GM23338 (cell line): ENCODE measurements around the gene REM2.

Experiments used
- EZH2 ChIP-seq: fragments of 200-600 bp; sonication (generic); IDR thresholded peaks from one replicate; pipeline ENCODE4 v1.8.0; 2017; ENCODE audit warnings: antibody characterized with exemption, mild to moderate bottlenecking, low read depth; ENCODE audit not compliant: unreplicated experiment
- EZH2phosphoT487 ChIP-seq: fragments of 200-600 bp; sonication (generic); IDR thresholded peaks from one replicate; pipeline ENCODE4 v1.8.1; 2018; ENCODE audit warnings: antibody characterized with exemption; ENCODE audit not compliant: unreplicated experiment
- POLR2AphosphoS5 ChIP-seq: IDR thresholded peaks from 2 replicates; pipeline ENCODE4 v1.6.1; 2016; ENCODE audit warnings: antibody characterized with exemption, low read depth
- TF ChIP-seq, protein P1 (sequence below), 2 experiments: fragments of 200-600 bp in 1 of 2; sonication (generic) in 1 of 2; conservative IDR thresholded peaks; 2 replicates each; pipeline versions ENCODE4 v1.5.1 to v1.6.1; 2016 to 2017; ENCODE audit warnings: antibody characterized with exemption in 2 of 2, low read depth in 2 of 2, mild to moderate bottlenecking in 2 of 2, moderate library complexity in 1 of 2
- TF ChIP-seq, protein P2 (sequence below): IDR thresholded peaks from 2 replicates; pipeline ENCODE4 v1.6.1; 2016; ENCODE audit warnings: antibody characterized with exemption

DNA sequence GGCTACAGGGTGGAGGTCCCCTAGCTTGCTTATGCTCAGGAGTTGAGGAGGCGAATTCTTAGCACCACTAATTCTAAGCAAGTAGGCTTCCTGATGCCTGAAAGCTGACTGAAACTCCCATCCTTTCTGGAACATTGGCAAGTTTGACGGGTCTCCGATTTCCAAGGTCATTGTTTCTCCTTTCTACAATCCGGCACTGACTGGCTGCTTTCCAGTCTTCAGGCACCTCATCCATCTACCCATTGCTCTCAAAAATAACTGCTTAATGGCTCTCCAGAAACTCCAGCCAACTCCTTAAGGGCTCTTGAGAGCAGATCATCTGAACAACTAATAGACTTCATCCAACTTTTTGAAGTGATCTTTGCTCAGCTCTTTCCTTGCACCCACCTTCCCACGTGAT lies 13.3 kb downstream of the REM2 start:
- TF ChIP-seq, protein P1, sequence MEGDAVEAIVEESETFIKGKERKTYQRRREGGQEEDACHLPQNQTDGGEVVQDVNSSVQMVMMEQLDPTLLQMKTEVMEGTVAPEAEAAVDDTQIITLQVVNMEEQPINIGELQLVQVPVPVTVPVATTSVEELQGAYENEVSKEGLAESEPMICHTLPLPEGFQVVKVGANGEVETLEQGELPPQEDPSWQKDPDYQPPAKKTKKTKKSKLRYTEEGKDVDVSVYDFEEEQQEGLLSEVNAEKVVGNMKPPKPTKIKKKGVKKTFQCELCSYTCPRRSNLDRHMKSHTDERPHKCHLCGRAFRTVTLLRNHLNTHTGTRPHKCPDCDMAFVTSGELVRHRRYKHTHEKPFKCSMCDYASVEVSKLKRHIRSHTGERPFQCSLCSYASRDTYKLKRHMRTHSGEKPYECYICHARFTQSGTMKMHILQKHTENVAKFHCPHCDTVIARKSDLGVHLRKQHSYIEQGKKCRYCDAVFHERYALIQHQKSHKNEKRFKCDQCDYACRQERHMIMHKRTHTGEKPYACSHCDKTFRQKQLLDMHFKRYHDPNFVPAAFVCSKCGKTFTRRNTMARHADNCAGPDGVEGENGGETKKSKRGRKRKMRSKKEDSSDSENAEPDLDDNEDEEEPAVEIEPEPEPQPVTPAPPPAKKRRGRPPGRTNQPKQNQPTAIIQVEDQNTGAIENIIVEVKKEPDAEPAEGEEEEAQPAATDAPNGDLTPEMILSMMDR (conservative IDR thresholded peaks at IDR 0.05; ENCODE audit: low read depth in 2 of 2): no peak
- no peak for TF ChIP-seq POLR2AphosphoS5
- TF ChIP-seq, protein P2, sequence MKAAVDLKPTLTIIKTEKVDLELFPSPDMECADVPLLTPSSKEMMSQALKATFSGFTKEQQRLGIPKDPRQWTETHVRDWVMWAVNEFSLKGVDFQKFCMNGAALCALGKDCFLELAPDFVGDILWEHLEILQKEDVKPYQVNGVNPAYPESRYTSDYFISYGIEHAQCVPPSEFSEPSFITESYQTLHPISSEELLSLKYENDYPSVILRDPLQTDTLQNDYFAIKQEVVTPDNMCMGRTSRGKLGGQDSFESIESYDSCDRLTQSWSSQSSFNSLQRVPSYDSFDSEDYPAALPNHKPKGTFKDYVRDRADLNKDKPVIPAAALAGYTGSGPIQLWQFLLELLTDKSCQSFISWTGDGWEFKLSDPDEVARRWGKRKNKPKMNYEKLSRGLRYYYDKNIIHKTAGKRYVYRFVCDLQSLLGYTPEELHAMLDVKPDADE: no peak
- no peak for TF ChIP-seq EZH2phosphoT487
- no peak for TF ChIP-seq EZH2
